Endothelial cell (in vitro differentiated cells): ENCODE measurements around the gene LAMTOR4. TPM values are rescaled to one million over a fixed set of nuclear protein-coding genes. Genes with fewer than 3 reads are reported as not detected.
"Not testable (repeated sequence)": the region's sequence is repeated elsewhere in the genome, so short reads cannot be mapped to it uniquely, and the experiment has no call there.

Source experiments
- DNase-seq: peaks from one replicate; pipeline ENCODE4 v3.0.0; 2021; ENCODE audit warnings: low spot score
- H3K27ac Mint-ChIP-seq: one replicate; pipeline ENCODE4 v1.8.0; 2021; ENCODE audit warnings: mixed read lengths, inconsistent platforms; ENCODE audit not compliant: unreplicated experiment
- H3K27me3 Mint-ChIP-seq: one replicate; pipeline ENCODE4 v1.8.0; 2021; ENCODE audit warnings: mild to moderate bottlenecking, moderate library complexity, mixed read lengths, inconsistent platforms; ENCODE audit not compliant: unreplicated experiment
- H3K36me3 Mint-ChIP-seq: one replicate; pipeline ENCODE4 v1.8.0; 2021; ENCODE audit warnings: mild to moderate bottlenecking, low read depth, mixed read lengths, inconsistent platforms; ENCODE audit not compliant: unreplicated experiment
- H3K4me1 Mint-ChIP-seq: one replicate; pipeline ENCODE4 v1.8.0; 2021; ENCODE audit warnings: mild to moderate bottlenecking, mixed read lengths, inconsistent platforms; ENCODE audit not compliant: unreplicated experiment
- H3K4me3 Mint-ChIP-seq: one replicate; pipeline ENCODE4 v1.8.0; 2021; ENCODE audit warnings: mild to moderate bottlenecking, mixed read lengths, inconsistent platforms; ENCODE audit not compliant: unreplicated experiment
- H3K9me3 Mint-ChIP-seq: one replicate; pipeline ENCODE4 v1.8.0; 2021; ENCODE audit warnings: mixed read lengths, inconsistent platforms; ENCODE audit not compliant: unreplicated experiment
- CTCF ChIP-seq: fragments of 200-600 bp; sonication (generic); IDR thresholded peaks from one replicate; pipeline ENCODE4 v1.5.0; 2021; ENCODE audit warnings: antibody characterized with exemption; ENCODE audit not compliant: unreplicated experiment
- total RNA-seq: library from RNA; stranded (reverse); fragmentation: NEBNext Ultra II Directional; extraction: Animal tissue kit (Norgen Biotek cat#: 25700); gene quantifications from one replicate; pipeline ENCODE4 v1.2.1, GENCODE V29; 2021; ENCODE audit not compliant: unreplicated experiment

The LAMTOR4 gene
- total RNA-seq, 1 donor from 2014 or later = 68.6 TPM

GRCh38 chr7:100190048-100190711, 41.5 kb downstream of the LAMTOR4 start:
- no peak for DNase-seq
- peaks cover 7% of the 10 kb centered on the region for H3K4me1 Mint-ChIP-seq
- H3K27ac Mint-ChIP-seq = no peak overlapping the region
- TF ChIP-seq CTCF = peak; percentile 25
- peaks cover 3% of the 10 kb centered on the region for H3K27me3 Mint-ChIP-seq
- H3K9me3 Mint-ChIP-seq = no peaks in the 10 kb centered on the region
- no peaks in the 10 kb centered on the region for H3K36me3 Mint-ChIP-seq
- no peak overlapping the region for H3K4me3 Mint-ChIP-seq

GRCh38 chr7:100191775-100192174, 43.1 kb downstream of the LAMTOR4 start:
- no peak for DNase-seq
- H3K27me3 Mint-ChIP-seq = peaks cover 3% of the 10 kb centered on the region
- H3K4me3 Mint-ChIP-seq = no peak overlapping the region
- TF ChIP-seq CTCF = no peak
- no peaks in the 10 kb centered on the region for H3K9me3 Mint-ChIP-seq
- H3K4me1 Mint-ChIP-seq = peaks cover 7% of the 10 kb centered on the region
- H3K36me3 Mint-ChIP-seq = no peaks in the 10 kb centered on the region
- H3K27ac Mint-ChIP-seq = no peak overlapping the region

- not testable (repeated sequence) for H3K4me3 Mint-ChIP-seq, H3K4me1 Mint-ChIP-seq, H3K9me3 Mint-ChIP-seq, DNase-seq, H3K36me3 Mint-ChIP-seq, H3K27ac Mint-ChIP-seq, H3K27me3 Mint-ChIP-seq
Observed at GRCh38 chr7:100192281-100192862, 43.7 kb downstream of the LAMTOR4 start.

GRCh38 chr7:100192969-100193368, 44.3 kb downstream of the LAMTOR4 start:
- H3K4me3 Mint-ChIP-seq = no peak overlapping the region
- H3K27me3 Mint-ChIP-seq = peaks cover 3% of the 10 kb centered on the region
- no peak overlapping the region for H3K27ac Mint-ChIP-seq
- TF ChIP-seq CTCF = no peak
- no peak for DNase-seq
- H3K36me3 Mint-ChIP-seq = no peaks in the 10 kb centered on the region
- peaks cover 7% of the 10 kb centered on the region for H3K4me1 Mint-ChIP-seq
- H3K9me3 Mint-ChIP-seq = no peaks in the 10 kb centered on the region

GRCh38 chr7:100195222-100195621, 46.5 kb downstream of the LAMTOR4 start:
- Mint-ChIP-seq H3K9me3 (no peaks in the 10 kb centered on the region), H3K4me3 (no peak overlapping the region), H3K36me3 (no peaks in the 10 kb centered on the region), H3K27me3 (no peaks in the 10 kb centered on the region), H3K27ac (no peak overlapping the region), H3K4me1 (peaks cover 8% of the 10 kb centered on the region)
- no peak for DNase-seq
- TF ChIP-seq CTCF = no peak

GRCh38 chr7:100195901-100196322, 47.2 kb downstream of the LAMTOR4 start:
- not testable (repeated sequence) for H3K4me3 Mint-ChIP-seq, DNase-seq, H3K27ac Mint-ChIP-seq, H3K27me3 Mint-ChIP-seq, H3K36me3 Mint-ChIP-seq, H3K4me1 Mint-ChIP-seq, H3K9me3 Mint-ChIP-seq
